Germinal center (tissue), 1 donor: ENCODE data around the gene ZCCHC7.
"Not testable (repeated sequence)": the region's sequence is repeated elsewhere in the genome, so short reads cannot be mapped to it uniquely, and the experiment has no call there.

ENCODE experiments used
- DNase-seq: peaks from one replicate; pipeline ENCODE4 v3.0.0; 2012; ENCODE audit warnings: mixed read lengths, low spot score

Gene ZCCHC7

DNA sequence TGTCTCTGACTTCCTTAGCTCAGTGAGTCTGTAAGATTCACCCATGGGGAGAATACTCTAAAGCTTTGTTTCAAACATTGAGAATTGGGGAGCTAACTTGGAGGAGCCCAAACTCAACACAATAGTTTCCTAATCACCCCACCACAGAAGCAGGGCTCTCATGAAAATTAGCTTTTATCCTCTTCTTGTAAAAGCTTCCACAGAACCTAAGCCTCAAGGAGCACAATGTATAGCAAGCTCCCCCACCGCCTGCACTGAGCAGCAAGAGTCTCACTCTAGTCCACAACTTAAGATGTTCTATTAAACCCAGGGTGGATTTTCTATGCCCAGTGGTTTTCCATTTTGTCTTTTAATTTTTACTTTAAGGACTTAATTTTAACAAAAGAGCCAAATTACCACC, 253.2 kb downstream of the ZCCHC7 start:
- DNase-seq, result no peak

DNA sequence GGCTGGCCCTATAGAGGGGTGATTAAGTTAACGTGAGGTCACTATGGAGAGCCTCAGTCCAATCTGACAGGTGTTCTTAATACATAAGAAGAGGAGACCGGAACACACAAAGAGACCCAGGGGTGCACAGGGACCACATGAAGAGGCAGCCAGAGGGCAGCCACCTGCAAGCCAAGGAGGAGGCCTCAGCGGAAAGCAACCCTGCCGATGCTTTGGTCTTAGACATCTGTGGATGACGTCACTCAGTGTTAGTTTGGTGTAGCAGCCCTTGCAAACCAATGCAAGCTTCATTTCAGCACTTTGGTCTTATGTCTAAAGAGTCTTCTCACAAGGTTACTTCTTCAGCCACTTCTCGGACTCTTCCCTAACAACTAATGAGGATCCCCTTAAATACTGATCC, 254.5 kb downstream of the ZCCHC7 start:
- peak; percentile 80 for DNase-seq

DNA sequence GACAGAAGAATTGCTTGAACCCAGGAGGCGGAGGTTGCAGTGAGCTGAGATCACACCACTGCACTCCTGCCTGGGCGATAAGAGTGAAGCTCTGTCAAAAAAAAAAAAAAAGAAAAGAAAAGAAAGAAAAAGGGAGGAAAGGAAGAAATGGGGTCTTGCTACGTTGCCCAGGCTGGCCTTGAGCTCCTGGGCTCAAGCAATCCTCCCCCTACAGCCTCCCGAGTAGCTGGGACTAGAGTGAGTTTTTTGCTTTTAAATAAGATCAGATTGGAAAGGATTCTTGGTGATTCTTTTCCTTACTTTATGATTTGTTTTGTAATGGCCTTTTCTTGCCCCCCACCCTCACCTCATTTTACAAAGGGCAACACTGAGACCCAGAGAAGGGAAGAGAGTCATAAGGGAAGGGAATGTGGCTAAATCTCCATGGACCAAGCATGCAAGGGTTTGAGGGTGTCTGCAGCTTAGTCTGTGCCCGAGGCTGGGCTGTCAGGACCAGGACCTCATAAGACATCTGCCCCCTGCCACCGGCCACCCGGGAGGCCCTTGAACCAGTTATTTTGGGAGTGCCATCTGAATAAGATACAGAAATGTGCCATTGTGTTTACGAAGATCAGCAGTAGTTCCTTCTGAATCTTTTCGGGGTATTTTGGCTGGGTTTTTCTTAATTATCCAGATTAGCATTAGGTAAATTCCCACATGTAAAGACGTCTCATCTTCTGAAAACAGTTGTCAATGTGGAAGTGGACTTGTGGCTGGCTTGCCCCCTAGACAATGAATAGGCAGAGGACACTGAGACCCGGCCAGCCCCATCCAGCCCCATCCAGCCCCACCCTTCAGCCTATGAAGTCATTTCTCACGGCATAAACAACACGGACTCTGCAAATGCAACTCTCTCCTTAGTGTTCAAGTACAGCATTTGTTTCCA, 257.6 kb downstream of the ZCCHC7 start:
- DNase-seq, result no peak

DNA sequence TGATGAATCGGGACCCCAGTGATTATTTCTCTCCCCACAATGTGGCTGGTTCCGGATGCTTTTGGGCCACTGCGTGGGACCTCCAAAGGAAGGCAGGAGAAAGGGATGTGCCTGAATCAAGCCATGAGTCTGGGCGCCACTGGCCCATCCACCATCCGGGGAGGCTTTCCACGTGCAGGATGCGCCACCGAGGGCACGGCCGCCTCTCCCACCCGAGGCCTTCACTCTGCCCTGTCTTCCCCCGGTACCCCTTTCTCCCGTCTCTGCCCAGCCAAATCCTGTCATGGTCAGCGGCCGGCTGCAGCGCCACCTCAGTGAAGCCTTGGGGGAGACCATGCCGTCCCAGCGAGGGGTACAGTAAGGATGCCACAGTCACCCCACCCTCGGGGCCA, 258.2 kb downstream of the ZCCHC7 start:
- no peak for DNase-seq

DNA sequence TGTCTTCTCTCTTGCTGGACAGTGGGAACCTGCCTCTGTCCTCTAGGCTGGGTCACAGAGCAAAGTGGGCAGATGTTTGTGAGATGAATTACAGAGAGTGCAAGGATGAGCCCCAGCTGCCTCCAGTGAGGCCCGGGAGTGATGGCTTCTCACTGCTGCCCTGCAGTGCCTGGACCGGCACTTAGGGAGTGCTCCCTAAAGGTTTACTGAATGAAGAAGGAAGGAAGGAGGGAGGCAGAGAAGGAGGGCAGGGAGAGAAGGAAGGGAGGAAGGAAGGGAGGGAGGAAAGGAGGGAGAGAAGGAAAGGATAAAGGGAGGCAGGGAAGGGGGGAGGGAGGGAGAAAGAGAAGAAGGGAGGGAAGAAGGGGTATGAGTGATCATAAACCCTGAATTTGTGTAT, 259.5 kb downstream of the ZCCHC7 start:
- no peak for DNase-seq

DNA sequence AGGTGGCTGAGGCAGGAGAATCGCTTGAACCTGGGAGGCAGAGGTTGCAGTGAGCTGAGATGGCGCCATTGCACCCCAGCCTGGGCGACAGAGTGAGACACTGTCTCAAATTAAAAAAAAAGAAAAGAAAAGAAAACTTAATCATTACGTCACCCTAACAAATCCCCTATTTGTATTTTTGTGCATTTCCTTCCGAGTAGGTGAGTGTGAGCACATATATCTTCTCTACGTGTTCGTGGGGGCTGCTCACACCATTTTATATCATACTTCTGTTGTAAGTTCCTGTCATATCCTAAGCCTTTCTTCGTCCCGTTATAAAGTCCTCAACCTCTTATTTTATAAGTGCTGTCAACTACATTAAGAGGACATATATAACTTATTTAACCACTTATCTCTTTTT, 260.2 kb downstream of the ZCCHC7 start:
- DNase-seq, result no peak

DNA sequence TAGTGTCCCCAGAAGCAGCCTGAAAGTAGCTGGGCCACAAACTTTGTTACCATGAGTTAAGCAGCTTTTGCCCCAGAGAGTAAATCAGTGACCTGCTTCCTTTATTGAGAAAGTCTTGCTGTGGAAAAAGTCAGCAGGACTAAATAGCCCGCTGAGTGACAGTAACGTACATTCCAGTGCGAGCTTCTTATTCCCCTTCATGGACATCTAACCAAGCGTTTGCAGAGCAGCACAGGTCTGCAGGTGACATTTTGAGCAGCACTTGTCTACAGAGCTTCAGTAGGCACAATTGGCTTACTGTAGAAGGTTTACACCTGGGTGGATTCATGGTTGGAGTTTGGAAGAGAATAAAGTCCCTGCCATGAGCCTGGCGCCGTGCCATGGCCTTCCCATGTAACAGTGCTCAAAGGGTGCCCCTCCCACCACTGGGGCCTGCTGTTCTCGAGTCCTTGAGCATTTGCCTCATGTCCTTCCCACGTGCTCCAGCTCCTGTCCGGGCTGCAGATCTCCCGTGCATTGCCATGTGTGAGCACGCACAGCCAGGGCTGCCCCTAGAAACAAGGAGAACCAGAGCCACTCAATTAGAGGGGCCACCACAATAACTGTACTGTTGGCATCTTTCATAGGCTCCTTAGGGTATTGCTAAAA, 260.8 kb downstream of the ZCCHC7 start:
- no peak for DNase-seq

DNA sequence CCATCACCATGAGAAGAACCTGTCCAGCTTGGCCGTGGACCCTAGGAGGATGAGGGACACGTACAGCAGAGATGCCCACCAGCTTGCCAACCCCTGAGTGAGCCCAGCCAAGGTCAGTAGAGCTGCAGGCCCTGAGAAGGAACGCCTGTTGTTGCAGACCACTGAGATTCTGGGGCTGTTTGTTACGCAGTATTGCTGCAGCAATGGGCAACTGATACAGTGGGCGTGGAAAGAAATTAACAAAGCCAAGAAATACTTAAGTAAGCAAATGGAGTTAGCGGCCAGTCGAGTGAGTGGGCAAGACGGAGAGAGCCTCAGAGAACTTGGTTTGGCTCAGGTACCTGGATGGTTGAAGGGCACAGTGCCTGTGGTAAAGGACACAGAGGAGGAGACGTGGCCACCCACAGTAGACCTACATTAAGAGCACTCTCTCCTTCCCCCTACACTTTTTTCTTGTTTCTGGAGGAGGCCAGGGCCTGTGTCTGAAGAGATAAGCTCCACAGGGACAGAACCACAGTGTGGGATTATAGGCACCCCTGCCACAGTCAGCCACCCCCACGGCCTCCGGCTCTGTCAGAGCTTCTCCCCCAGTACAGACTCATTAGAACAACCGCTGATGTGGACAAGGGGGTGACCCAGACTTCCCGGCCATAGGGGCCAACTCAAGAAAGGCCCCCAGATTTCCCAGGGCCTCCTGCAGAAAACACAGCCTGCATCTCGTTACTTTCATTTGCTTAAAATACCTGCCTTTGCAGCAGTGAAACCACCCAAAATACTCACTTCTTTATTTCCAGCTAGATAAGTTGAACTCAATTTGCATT, 262.0 kb downstream of the ZCCHC7 start:
- DNase-seq, result peak; percentile 54

DNA sequence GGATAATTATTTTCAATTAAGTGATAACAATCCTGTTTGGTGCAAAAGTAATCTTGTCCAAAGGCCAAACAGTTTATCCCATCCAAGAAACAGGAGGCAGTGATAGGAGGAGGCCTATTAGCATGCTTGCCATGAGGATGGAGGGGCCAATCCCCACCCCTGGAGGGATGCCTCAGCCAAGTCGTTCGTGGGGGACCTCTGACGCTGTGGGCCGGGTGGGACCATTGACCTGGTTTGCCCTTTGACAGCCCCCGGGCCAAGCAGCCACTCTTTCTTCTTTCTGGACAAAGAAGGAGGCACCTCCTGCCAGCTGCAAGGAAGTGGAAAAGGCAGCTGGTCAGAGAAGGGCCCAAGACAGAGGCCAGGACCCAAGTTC, 262.6 kb downstream of the ZCCHC7 start:
- DNase-seq, result no peak

DNA sequence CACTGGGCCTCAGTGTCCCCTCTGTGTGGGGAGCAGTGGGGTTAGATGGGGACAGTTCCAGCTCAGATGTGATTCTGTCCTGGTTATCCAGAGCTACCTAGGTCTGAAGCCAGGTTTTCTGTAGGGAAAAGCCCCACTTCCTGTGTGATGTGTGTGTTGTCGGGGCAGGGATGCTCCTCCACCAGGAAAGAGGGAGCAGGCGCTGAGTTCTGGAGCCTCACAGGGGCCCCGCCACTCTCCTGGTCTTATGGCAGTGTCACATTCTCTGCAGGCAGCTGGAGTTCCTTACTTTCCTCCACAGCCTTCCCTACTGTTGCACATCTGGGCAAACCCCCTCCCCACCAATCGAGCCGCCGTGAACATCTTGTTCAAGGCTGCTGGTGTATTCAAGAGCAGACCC, 263.0 kb downstream of the ZCCHC7 start:
- DNase-seq, result no peak

DNA sequence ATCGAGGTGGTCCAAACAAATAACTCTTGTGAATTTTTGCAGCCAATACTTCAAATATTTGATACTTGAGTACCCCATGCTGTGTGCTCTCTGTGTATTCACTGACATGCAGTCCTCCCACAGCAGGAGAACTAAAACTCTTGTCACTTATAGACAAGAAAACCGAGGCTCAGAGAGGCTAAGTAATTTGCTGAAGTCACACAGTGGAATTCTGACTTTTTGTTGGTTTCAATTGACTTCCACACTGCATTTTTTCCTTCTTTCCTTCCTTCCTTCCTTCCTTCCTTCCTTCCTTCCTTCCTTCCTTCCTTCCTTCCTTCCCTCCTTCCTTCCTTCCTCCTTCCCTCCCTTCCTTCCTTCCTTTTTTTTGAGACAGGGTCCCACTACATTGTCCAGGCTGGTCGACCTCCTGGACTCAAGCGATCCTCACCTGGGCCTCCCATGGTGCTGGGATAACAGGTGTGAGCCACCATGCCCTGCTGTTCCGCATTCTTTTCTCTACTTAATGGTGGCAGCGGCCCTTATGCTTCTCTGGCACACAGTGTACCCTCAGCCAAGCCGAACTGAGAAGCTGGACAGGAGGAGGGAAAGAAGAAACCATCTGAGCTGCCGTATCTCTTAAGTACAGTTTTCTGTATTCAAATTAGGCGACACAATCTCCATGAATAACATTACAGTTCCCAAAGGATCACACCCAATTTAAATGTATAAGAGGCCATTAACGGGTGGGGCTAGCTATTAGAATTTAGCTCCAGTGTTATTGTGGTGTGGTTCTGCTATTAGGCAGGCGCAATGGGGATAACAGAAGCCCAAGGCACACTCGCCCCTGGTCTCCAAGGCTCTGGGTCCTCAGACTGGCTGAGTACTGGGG, 263.7 kb downstream of the ZCCHC7 start:
- DNase-seq, result no peak

DNA sequence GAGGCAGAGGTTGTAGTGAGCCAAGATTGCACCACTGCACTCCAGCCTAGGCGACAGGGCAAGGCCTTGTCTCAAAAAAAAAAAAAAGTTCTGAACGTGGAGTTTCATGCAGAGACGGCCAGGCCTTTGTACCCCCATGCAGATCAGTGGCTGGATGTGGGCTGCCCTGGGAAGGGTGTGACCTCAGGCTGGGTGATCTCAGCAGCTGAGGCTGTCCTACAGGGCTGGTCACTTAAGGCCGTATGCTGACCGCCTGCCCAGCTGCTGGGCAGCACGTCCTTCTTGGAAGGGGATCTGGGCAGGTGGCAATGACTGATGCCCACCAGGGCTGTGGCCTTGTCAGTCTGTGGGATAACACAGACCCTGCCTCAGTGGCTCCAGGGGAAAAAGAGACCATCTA, 264.9 kb downstream of the ZCCHC7 start:
- DNase-seq, result no peak

DNA sequence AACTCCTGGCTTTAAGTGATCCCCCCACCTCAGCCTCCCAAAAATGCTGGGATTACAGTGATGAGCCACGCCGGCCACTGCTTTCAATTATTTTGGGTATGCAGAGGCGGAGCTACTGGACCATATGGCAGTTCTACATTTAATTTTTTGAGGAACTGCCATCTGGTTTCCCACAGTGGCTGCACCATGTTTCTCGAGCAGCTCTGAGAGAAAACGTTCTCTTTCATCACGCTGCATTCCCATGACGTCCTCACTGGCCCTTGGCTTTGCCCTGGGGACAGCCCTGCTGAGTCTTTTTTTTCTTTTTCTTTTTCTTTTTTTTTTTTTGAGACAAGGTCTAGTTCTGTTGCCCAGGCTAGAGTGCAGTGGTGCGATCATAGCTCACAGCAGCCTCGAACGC, 266.6 kb downstream of the ZCCHC7 start:
- DNase-seq, result peak; percentile 64

DNA sequence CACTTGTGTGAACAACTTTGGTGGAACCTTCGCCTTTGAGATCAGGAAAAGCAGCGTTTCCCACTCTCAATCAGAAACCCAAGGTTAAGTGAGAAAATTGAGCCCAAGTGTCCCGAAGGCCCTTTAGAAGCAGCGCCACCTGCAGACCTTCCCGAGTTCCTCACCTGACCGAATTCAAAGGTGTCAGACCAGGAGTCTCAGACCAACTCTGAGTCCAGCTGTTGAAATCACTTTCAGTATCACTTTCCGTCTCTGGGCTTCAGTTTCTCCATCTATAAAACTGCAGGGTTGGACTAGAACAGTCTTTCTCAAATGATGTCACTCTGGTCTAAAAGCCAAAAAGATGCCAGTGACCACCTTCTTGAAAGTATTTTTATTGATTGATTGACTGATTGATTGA, 270.4 kb downstream of the ZCCHC7 start:
- peak; percentile 73 for DNase-seq

DNA sequence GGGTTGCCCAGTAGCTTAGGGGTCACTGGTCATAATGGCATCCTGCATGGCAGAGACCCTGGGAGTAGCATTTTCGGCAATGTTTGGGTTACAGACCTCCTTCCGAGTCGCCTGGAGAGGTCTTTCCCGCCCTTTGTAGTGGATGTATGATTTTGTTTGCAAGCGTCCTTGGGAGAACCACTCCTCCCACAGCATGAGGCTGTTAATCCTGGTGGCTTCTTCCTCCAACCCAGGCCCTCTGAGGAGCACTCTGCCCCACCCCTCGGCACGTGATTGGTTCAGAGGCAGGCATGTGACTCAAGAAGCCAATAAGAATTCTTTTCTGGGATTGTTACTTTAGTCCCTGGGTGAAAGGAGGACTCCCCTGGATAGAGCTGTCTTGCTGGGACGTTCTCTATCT, 271.9 kb downstream of the ZCCHC7 start:
- DNase-seq, result no peak

DNA sequence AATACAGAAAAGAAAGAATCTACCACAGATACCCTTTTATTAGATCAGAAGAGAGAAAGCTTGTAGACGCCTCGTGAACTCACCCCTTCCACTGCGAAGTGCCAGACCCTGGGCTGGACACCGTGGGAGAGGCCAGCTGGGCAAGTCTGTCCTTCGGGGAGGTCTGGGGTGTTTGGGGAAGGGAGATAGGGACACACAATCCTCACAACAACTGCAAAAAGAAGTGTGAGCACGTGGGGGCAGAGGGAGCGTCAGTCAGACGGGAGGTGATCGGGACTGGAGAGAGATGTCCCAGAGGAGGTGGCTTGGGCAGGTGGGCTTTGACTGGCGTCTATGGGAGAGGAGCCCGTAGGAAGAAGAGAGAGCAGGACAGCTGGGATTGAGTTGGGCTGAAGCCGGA, 274.9 kb downstream of the ZCCHC7 start:
- DNase-seq, result no peak

DNA sequence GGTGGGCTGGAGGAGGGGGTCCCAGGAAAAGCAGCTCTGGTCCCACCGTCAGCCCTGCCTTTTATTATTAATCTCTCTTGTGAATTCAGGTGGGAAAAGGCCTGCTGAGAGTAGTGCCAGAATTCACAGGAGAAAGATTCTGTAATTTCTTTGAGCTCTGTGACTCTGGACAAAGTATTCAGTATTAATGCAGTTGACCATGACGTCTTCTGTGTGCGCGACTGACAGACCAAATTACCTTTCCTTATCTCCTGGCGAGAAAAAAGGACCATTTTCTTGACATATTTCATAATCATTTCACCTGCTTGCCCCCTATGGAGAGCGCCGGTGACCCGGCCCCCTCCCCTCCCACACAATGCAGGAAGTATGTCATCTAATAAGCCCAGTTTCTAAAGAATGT, 275.3 kb downstream of the ZCCHC7 start:
- no peak for DNase-seq

DNA sequence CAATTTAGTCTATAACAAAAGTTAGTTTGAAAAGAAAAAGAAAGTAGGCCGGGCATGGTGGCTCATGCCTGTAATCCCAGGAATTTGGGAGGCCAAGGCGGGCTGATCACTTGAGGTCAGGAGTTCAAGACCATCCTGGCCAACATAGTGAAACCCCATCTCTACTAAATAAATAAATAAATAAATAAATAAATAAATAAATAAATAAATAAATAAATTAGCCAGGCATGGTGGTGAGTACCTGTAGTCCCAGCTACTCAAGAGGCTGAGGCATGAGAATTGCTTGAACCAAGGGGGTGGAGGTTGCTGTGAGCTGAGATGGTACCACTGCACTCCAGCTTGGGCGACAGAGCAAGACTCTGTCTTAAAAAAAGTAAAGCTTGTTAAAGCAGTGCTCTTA, 277.6 kb downstream of the ZCCHC7 start:
- DNase-seq, result not testable (repeated sequence)

DNA sequence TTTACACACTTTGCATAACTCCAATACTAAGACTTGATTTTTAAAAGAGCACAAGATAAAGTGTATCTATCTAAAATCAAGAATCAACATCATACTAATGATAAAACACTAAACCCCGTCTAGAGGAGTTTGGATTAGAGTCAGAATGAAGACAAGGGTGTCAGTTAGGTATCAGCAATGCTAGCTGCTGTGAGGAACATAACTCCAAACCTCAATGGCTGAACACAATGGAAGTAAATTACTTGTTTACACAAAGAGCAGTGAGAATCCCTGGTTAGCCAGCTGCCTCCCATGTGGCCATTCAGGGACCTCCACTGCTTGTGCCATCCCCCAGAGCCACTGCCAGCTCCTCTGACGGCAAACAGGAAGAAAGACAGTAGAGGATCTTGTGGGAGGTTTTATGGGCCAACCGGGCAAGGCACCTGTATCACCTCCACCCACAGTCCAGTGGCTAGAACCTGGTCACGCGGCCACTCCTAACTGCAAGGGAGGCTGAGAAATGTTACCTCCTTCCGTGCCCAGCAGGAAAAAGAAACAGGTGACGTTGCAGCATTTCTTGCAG, 278.2 kb downstream of the ZCCHC7 start:
- DNase-seq, result no peak

DNA sequence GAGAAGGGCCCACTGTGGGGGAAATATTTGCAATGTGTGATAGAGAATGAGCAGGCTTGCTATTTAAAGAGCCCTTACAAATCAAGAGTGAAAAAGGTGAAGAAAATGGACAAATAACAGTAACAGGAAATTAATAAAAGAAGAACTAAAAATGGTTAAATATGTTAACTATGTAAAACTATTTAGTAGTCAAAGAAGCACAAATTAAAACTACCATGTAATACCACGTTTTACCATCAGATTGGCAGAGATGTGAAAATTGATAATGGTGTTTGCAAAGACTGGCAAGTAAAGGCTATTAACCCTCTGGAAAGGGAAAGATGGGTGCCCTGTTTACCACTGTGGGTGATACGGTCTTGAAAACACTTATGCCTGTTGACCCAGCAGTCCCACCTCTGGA, 279.0 kb downstream of the ZCCHC7 start:
- no peak for DNase-seq

DNA sequence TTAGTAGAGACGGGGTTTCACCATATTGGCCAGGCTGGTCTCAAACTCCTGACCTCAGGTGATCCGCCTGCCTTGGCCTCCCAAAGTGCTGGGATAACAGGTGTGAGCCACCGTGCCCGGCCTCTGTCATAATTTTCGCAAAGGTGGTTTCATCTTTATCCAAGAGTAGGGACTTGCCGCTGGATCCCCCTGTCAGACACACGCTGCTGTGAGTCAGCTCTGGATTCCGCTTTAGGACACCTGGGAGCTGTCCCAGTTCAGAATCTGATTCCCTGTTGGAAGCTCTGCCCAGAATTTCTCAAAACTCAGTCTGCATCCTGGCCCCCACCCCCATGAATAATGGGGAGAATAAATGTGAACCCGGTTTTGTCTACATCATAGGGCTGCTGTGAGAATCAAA, 284.2 kb downstream of the ZCCHC7 start:
- no peak for DNase-seq

DNA sequence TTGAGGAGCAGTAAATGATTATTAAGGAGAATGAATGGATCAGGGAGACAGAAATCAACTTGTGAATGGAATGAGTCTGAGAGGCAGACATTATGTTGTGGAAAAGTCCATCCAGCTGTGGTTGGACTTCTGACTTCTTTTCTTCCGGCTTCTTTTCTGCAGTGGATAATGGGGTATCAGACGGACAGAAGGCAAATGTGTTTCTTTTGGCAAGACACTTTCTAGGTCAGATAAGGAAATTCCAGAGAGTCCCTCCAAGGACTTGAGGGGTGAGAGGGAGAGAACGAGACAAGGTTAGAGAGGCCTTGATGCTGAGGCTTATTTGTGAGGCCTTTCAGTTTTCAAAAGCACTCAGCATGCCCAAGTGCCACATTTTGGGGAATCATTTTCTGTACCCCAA, 285.0 kb downstream of the ZCCHC7 start:
- DNase-seq, result no peak
